Kidney (tissue), 14 donors: Measurements from ENCODE around the gene OOSP4A. TPM values are rescaled to one million over a fixed set of nuclear protein-coding genes. Genes with fewer than 3 reads are reported as not detected.
"Not testable (repeated sequence)": the region's sequence is repeated elsewhere in the genome, so short reads cannot be mapped to it uniquely, and the experiment has no call there.

Experiments
- DNase-seq, 5 donors: peaks; one replicate each; pipeline ENCODE4 v3.0.0-alpha.2; 2013 to 2020
- FAIRE-seq: peaks from 2 replicates; lab custom pipeline; 2012; peaks lifted over from hg19 to GRCh38; lab: Jason Lieb, UNC
- H3K27ac ChIP-seq, 2 donors: one replicate each; pipeline ENCODE4 v1.7.0; 2013; ENCODE audit warnings: low read depth in 2 of 2, low read length in 2 of 2, inconsistent platforms in 1 of 2
- H3K27me3 ChIP-seq: one replicate; pipeline ENCODE4 v1.7.1; 2013; ENCODE audit warnings: low read length, inconsistent platforms; ENCODE audit not compliant: control insufficient read depth, insufficient read depth
- H3K36me3 ChIP-seq, 3 donors: one replicate each; pipeline versions ENCODE4 v1.7.0 to v1.7.1; 2013; ENCODE audit warnings: low read length in 3 of 3, control low read depth in 1 of 3, inconsistent platforms in 1 of 3; ENCODE audit not compliant: insufficient read depth in 3 of 3, control insufficient read depth in 2 of 3
- H3K4me1 ChIP-seq, 3 donors: one replicate each; pipeline versions ENCODE4 v1.7.0 to v1.7.1; 2013; ENCODE audit warnings: low read length in 3 of 3, inconsistent platforms in 1 of 3, low read depth in 1 of 3; ENCODE audit not compliant: control insufficient read depth in 2 of 3, insufficient read depth in 2 of 3
- H3K4me3 ChIP-seq, 3 donors: one replicate each; pipeline versions ENCODE4 v1.7.0 to v1.8.1; 2013; ENCODE audit warnings: low read length in 3 of 3, control low read depth in 1 of 3, inconsistent platforms in 1 of 3
- H3K9ac ChIP-seq, 3 donors: one replicate each; pipeline versions ENCODE4 v1.7.0 to v1.7.1; 2013; ENCODE audit warnings: low read length in 3 of 3, control low read depth in 1 of 3, inconsistent platforms in 1 of 3
- H3K9me3 ChIP-seq, 3 donors: one replicate each; pipeline versions ENCODE4 v1.7.0 to v1.7.1; 2013; ENCODE audit warnings: low read length in 3 of 3, control low read depth in 1 of 3, inconsistent platforms in 1 of 3; ENCODE audit not compliant: control insufficient read depth in 2 of 3, insufficient read depth in 1 of 3
- CTCF ChIP-seq: IDR thresholded peaks from 3 replicates; pipeline ENCODE4 v1.5.1; 2012; ENCODE audit warnings: mild to moderate bottlenecking, moderate library complexity, borderline replicate concordance; ENCODE audit not compliant: insufficient read depth; ENCODE audit errors: extremely low read depth
- intact Hi-C: fragments of 100-400 bp; cut with DNase I; formaldehyde crosslinking; loops from one replicate; pipeline ENCODE4 v1.11.1; 2022
- polyA plus RNA-seq: library from polyadenylated mRNA; stranded (reverse); fragments of 350-450 nt; fragmentation: Illumina TruSeq; extraction: RNeasy Lipid Tissue Mini Kit (QIAGEN cat#74804); gene quantifications from one replicate; pipeline ENCODE4 v1.2.3, GENCODE V29; 2014; ENCODE audit warnings: low read depth, low replicate concordance; ENCODE audit not compliant: insufficient read depth
- total RNA-seq: library from RNA; stranded (reverse); fragmentation: NEBNext Ultra II Directional; extraction: Animal tissue kit (Norgen Biotek cat#: 25700); gene quantifications from one replicate; pipeline ENCODE4 v1.2.1, GENCODE V29; 2021
- donor health status: control.
- donor health status: control.
- donor health status: control.
- donor health status: control.
- donor health status: control.
- donor health status: DM: yes; HTN: yes; CAD: no.
- donor health status: Normal renal cell carcinoma (clear cell type).

Gene OOSP4A
- total and polyA plus RNA-seq, 2 donors from 2014 or later, result not detected

- Histone ChIP-seq H3K9ac (no peak overlapping the region), H3K36me3 (no peaks in the 10 kb centered on the region), H3K9me3 (no peaks in the 10 kb centered on the region), H3K4me3 (no peak overlapping the region), H3K27ac (no peak overlapping the region), H3K4me1 (no peaks in the 10 kb centered on the region), H3K27me3 (no peaks in the 10 kb centered on the region)
- no peak for TF ChIP-seq CTCF
- no peak for DNase-seq
- intact Hi-C loops, result no loop called here
- no peak for FAIRE-seq
Observed at GRCh38 chr11:59981106-59981770, 17.4 kb downstream of the OOSP4A start.

DNA sequence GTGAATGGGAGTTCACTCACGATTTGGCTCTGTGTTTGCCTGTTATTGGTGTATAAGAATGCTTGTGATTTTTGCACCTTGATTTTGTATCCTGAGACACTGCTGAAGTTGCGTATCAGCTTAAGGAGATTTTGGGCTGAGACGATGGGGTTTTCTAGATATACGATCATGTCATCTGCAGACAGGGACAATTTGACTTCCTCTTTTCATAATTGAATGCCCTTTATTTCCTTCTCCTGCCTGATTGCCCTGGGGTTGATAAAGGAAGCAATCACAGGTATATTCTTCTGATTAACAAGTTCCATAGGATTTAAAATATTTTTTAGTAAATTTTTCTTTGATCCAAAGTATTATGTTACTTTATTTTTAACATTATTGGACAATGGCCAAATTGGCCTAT is 18.2 kb downstream of the OOSP4A start:
- H3K9ac ChIP-seq, DNase-seq, FAIRE-seq, H3K27me3 ChIP-seq, H3K4me3 ChIP-seq, intact Hi-C loops, H3K27ac ChIP-seq, H3K9me3 ChIP-seq, H3K36me3 ChIP-seq, H3K4me1 ChIP-seq: not testable (repeated sequence)

DNA sequence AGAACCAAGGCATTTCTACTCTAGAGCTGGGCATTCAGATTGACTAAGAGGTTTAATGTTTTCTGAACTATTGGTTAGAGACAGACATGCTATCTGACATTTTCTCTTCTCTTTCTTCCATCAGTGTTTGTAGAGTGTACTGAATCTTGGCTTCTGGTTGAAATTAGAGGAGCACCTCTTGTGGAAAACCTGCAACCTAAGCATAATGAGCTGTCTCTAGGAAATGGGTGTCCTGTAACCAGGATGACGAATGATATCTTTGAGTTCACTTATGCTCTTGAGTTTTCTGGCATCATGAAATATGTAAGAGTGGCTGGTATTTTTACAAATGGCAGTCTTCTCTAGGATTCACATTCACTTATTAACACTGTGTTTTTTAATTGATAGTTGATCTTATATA is 19.4 kb downstream of the OOSP4A start:
- no peak for TF ChIP-seq CTCF
- Histone ChIP-seq H3K36me3 (no peaks in the 10 kb centered on the region), H3K27ac (no peak overlapping the region), H3K27me3 (no peaks in the 10 kb centered on the region), H3K9me3 (no peaks in the 10 kb centered on the region), H3K9ac (no peak overlapping the region), H3K4me3 (no peak overlapping the region), H3K4me1 (no peaks in the 10 kb centered on the region)
- intact Hi-C loops, result no loop called here
- FAIRE-seq (no peak), DNase-seq (no peak)

- FAIRE-seq (no peak), DNase-seq (no peak)
- TF ChIP-seq CTCF, result no peak
- no peaks in the 10 kb centered on the region for H3K36me3 ChIP-seq
- H3K27ac ChIP-seq, result no peak overlapping the region
- intact Hi-C loops, result no loop called here
- H3K9me3 ChIP-seq, result no peaks in the 10 kb centered on the region
- H3K27me3 ChIP-seq, result no peaks in the 10 kb centered on the region
- H3K9ac ChIP-seq, result no peak overlapping the region
- no peaks in the 10 kb centered on the region for H3K4me1 ChIP-seq
- H3K4me3 ChIP-seq, result no peak overlapping the region
Observed at GRCh38 chr11:59984368-59984767, 20.5 kb downstream of the OOSP4A start.
